Uterus (tissue), 2 donors: ENCODE results near the gene KCNQ4.

Experiments
- CTCF ChIP-seq, 4 experiments: fragments of 200-600 bp in 2 of 4; fragments of 450-650 bp in 2 of 4; sonication (generic) in 2 of 4; IDR thresholded peaks; one replicate each; pipeline ENCODE4 v1.5.1; 2016 to 2019; ENCODE audit warnings: antibody characterized with exemption in 4 of 4, mild to moderate bottlenecking in 2 of 4, moderate library complexity in 1 of 4
- POLR2A ChIP-seq, 2 donors: fragments of 450-650 bp; IDR thresholded peaks; one replicate each; pipeline ENCODE4 v1.6.1; 2016; ENCODE audit warnings: antibody characterized with exemption in 2 of 2, mild to moderate bottlenecking in 1 of 2, moderate library complexity in 1 of 2

- no peak for TF ChIP-seq POLR2A (IDR thresholded peaks at IDR 0.05)
- no peak for TF ChIP-seq CTCF (IDR thresholded peaks at IDR 0.05)
Observed at GRCh38 chr1:40781608-40781971, 2.0 kb upstream of the KCNQ4 start.
